ENCODE measurements around the gene ANKS1B.
"Not testable (repeated sequence)": the region's sequence is repeated elsewhere in the genome, so short reads cannot be mapped to it uniquely, and the experiment has no call there.

The ANKS1B gene

GRCh38 chr12:99620159-99620479 is 364.6 kb downstream of the ANKS1B start:
- DNase-seq: no peak
- TF ChIP-seq POLR2A (IDR thresholded peaks at IDR 0.05; ENCODE audit: low read length) (no peak), GATA1 (IDR thresholded peaks at IDR 0.05; ENCODE audit: low read depth, low read length) (no peak)

GRCh38 chr12:99619389-99620158 is 365.2 kb downstream of the ANKS1B start:
- DNase-seq: peak; percentile 31 to 47
- TF ChIP-seq POLR2A (IDR thresholded peaks at IDR 0.05; ENCODE audit: low read length) (no peak), GATA1 (IDR thresholded peaks at IDR 0.05; ENCODE audit: low read depth, low read length) (no peak)

- no peak for DNase-seq
- no peak for TF ChIP-seq POLR2A (IDR thresholded peaks at IDR 0.05; ENCODE audit: low read length)
- TF ChIP-seq GATA1 (IDR thresholded peaks at IDR 0.05; ENCODE audit: low read depth, low read length): no peak
Observed at GRCh38 chr12:99618657-99619056, 366.1 kb downstream of the ANKS1B start.

GRCh38 chr12:99611599-99611998 is 373.1 kb downstream of the ANKS1B start:
- DNase-seq: no peak
- TF ChIP-seq POLR2A (IDR thresholded peaks at IDR 0.05; ENCODE audit: low read length) (no peak), GATA1 (IDR thresholded peaks at IDR 0.05; ENCODE audit: low read depth, low read length) (no peak)

GRCh38 chr12:99611117-99611516 is 373.6 kb downstream of the ANKS1B start:
- TF ChIP-seq POLR2A (IDR thresholded peaks at IDR 0.05; ENCODE audit: low read length): no peak
- no peak for TF ChIP-seq GATA1 (IDR thresholded peaks at IDR 0.05; ENCODE audit: low read depth, low read length)
- DNase-seq: no peak

- DNase-seq: no peak
- TF ChIP-seq POLR2A (IDR thresholded peaks at IDR 0.05; ENCODE audit: low read length): no peak
Observed at GRCh38 chr12:99609455-99610181, 375.1 kb downstream of the ANKS1B start.

GRCh38 chr12:99600388-99600787 is 384.3 kb downstream of the ANKS1B start:
- TF ChIP-seq POLR2A (IDR thresholded peaks at IDR 0.05; ENCODE audit: low read length) (no peak), GATA1 (IDR thresholded peaks at IDR 0.05; ENCODE audit: low read depth, low read length) (no peak)
- no peak for DNase-seq

GRCh38 chr12:99598785-99599184 is 386.0 kb downstream of the ANKS1B start:
- no peak for DNase-seq
- no peak for TF ChIP-seq POLR2A (IDR thresholded peaks at IDR 0.05; ENCODE audit: low read length)
- no peak for TF ChIP-seq GATA1 (IDR thresholded peaks at IDR 0.05; ENCODE audit: low read depth, low read length)

GRCh38 chr12:99596762-99597161 is 388.0 kb downstream of the ANKS1B start:
- no peak for TF ChIP-seq POLR2A (IDR thresholded peaks at IDR 0.05; ENCODE audit: low read length)
- TF ChIP-seq GATA1 (IDR thresholded peaks at IDR 0.05; ENCODE audit: low read depth, low read length): no peak
- no peak for DNase-seq

- DNase-seq: not testable (repeated sequence)
Observed at GRCh38 chr12:99577125-99577524, 407.6 kb downstream of the ANKS1B start.

GRCh38 chr12:99573980-99574379 is 410.8 kb downstream of the ANKS1B start:
- DNase-seq: no peak
- TF ChIP-seq GATA1 (IDR thresholded peaks at IDR 0.05; ENCODE audit: low read depth, low read length) (no peak), POLR2A (IDR thresholded peaks at IDR 0.05; ENCODE audit: low read length) (no peak)

- DNase-seq: no peak
- no peak for TF ChIP-seq GATA1 (IDR thresholded peaks at IDR 0.05; ENCODE audit: low read depth, low read length)
- no peak for TF ChIP-seq POLR2A (IDR thresholded peaks at IDR 0.05; ENCODE audit: low read length)
Observed at GRCh38 chr12:99567072-99567471, 417.7 kb downstream of the ANKS1B start.

GRCh38 chr12:99558109-99558508 is 426.6 kb downstream of the ANKS1B start:
- DNase-seq: no peak

GRCh38 chr12:99553461-99553860 is 431.3 kb downstream of the ANKS1B start:
- TF ChIP-seq GATA1 (IDR thresholded peaks at IDR 0.05; ENCODE audit: low read depth, low read length) (no peak), POLR2A (IDR thresholded peaks at IDR 0.05; ENCODE audit: low read length) (no peak)
- DNase-seq: no peak

More at GRCh38 chr12:99558109-99558508, 426.6 kb downstream of the ANKS1B start:
- TF ChIP-seq POLR2A (IDR thresholded peaks at IDR 0.05; ENCODE audit: low read length) (no peak), GATA1 (IDR thresholded peaks at IDR 0.05; ENCODE audit: low read depth, low read length) (no peak)

- no peak for DNase-seq
- TF ChIP-seq GATA1 (IDR thresholded peaks at IDR 0.05; ENCODE audit: low read depth, low read length) (no peak), POLR2A (IDR thresholded peaks at IDR 0.05; ENCODE audit: low read length) (no peak)
Observed at GRCh38 chr12:99552022-99552421, 432.7 kb downstream of the ANKS1B start.

Data from erythroblast (primary cell).